Epithelial cell of proximal tubule (primary cell): ENCODE measurements around the gene ITPRID1. TPM values are rescaled to one million over a fixed set of nuclear protein-coding genes. Genes with fewer than 3 reads are reported as not detected.
A peak's percentile ranks its signal among the peaks of the same experiment; 100 is the strongest.

Experiments used
- DNase-seq: peaks from one replicate; pipeline ENCODE4 v3.0.0-alpha.2; 2011; ENCODE audit warnings: low read depth
- H3K4me3 ChIP-seq: 2 replicates; pipeline ENCODE4 v1.5.1; 2011; ENCODE audit warnings: low read depth, mild to moderate bottlenecking, low read length
- CTCF ChIP-seq: conservative IDR thresholded peaks from 2 replicates; pipeline ENCODE4 v1.5.1; 2012; ENCODE audit warnings: low read depth, mild to moderate bottlenecking, low read length
- total RNA-seq: library from RNA; depleted of rRNA; stranded (reverse); fragments of >200 nt; gene quantifications from 2 replicates; pipeline ENCODE4 v1.2.3, GENCODE V29; 2015

The ITPRID1 gene
- total RNA-seq, 1 donor from 2014 or later = not detected

GRCh38 chr7:31602041-31602625 is 88.2 kb downstream of the ITPRID1 start:
- H3K4me3 ChIP-seq = no peak overlapping the region
- no peak for DNase-seq
- no peak for TF ChIP-seq CTCF

- DNase-seq = no peak
- no peak for TF ChIP-seq CTCF
Measured at GRCh38 chr7:31603046-31603445, 89.2 kb downstream of the ITPRID1 start.

GRCh38 chr7:31613604-31614003 is 99.7 kb downstream of the ITPRID1 start:
- no peak for DNase-seq
- no peak for TF ChIP-seq CTCF
- no peak overlapping the region for H3K4me3 ChIP-seq

More at GRCh38 chr7:31603046-31603445, 89.2 kb downstream of the ITPRID1 start:
- H3K4me3 ChIP-seq = no peak overlapping the region

GRCh38 chr7:31633467-31633866 is 119.6 kb downstream of the ITPRID1 start:
- no peak for TF ChIP-seq CTCF
- H3K4me3 ChIP-seq = no peak overlapping the region
- no peak for DNase-seq

- peak; percentile 35 for DNase-seq
- peak; percentile 86 for TF ChIP-seq CTCF
- H3K4me3 ChIP-seq = no peak overlapping the region
Measured at GRCh38 chr7:31633894-31634494, 120.1 kb downstream of the ITPRID1 start.

GRCh38 chr7:31640381-31640780 is 126.5 kb downstream of the ITPRID1 start:
- H3K4me3 ChIP-seq = no peak overlapping the region
- DNase-seq = no peak
- TF ChIP-seq CTCF = no peak

- no peak for DNase-seq
- H3K4me3 ChIP-seq = no peak overlapping the region
- no peak for TF ChIP-seq CTCF
Measured at GRCh38 chr7:31642681-31643115, 128.8 kb downstream of the ITPRID1 start.
